SK-N-MC (cell line): ENCODE measurements around the gene PIAS2.

Experiments
- DNase-seq: peaks from one replicate; pipeline ENCODE4 v3.0.0-alpha.2; 2011; ENCODE audit warnings: low read depth, low spot score
- H3K27ac ChIP-seq: fragments of 200-600 bp; sonication (generic); 2 replicates; pipeline ENCODE4 v1.5.1; 2016; ENCODE audit warnings: mixed run types
- H3K36me3 ChIP-seq: fragments of 200-600 bp; sonication (generic); 2 replicates; pipeline ENCODE4 v1.6.1; 2017; ENCODE audit warnings: antibody characterized with exemption, low read length, mixed read lengths; ENCODE audit not compliant: insufficient read depth
- H3K4me3 ChIP-seq: fragments of 200-600 bp; sonication (generic); 2 replicates; pipeline ENCODE4 v1.5.1; 2016
- H3K9ac ChIP-seq: fragments of 200-600 bp; sonication (generic); 2 replicates; pipeline ENCODE4 v1.8.0; 2017; ENCODE audit warnings: mixed run types, mixed read lengths; ENCODE audit not compliant: insufficient read length
- H3K9me3 ChIP-seq: fragments of 200-600 bp; sonication (generic); 2 replicates; pipeline ENCODE4 v1.6.1; 2017; ENCODE audit warnings: low read depth, mild to moderate bottlenecking, antibody characterized with exemption, low read length, moderate library complexity, mixed read lengths
- EZH2 ChIP-seq: fragments of 200-600 bp; sonication (generic); IDR thresholded peaks from one replicate; pipeline ENCODE4 v1.6.1; 2017; ENCODE audit warnings: antibody characterized with exemption
- FOXP2 ChIP-seq: optimal IDR thresholded peaks from 2 replicates; pipeline ENCODE3; 2011; ENCODE audit warnings: mild to moderate bottlenecking, moderate library complexity; ENCODE audit not compliant: insufficient read depth; ENCODE audit errors: extremely low read length, control extremely low read depth
- POLR2AphosphoS5 ChIP-seq: IDR thresholded peaks from 2 replicates; pipeline ENCODE4 v1.6.1; 2012; ENCODE audit warnings: mild to moderate bottlenecking, low read depth, low read length, borderline replicate concordance

The PIAS2 gene

DNA sequence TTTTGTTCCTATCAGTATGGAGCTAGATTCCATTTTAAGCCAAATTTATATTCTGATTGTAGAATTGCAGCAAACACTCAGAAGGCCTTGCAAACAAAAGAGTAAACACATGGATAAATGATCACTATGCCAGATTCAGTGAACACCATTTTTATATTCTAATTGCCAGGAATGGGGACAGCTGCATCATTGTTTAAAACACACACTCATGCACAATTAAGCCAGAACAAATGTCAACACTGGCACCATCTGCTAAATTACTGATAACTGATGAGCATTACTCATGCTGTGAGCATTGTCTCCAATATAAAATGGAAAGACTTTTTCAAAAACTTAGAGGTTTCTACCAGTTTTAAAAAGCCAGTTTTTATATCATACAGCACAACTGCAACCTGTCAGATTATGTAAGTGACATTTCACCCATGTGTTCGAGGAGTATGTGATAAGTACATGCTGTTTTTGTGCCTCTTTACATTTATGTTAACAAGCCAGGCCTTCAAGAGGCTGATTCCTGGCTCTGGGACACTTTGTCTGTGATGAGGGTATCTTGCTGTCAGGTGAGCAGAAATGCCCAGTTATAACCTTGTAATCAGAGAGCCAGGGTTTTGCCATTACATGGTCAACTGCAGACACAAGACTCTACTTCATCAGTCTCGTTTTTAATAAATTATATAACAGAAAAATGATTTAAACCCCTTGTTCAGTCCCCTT lies 156.1 kb downstream of the PIAS2 start:
- Histone ChIP-seq H3K36me3 (no peaks in the 10 kb centered on the region), H3K27ac (no peak overlapping the region), H3K9ac (no peak overlapping the region), H3K9me3 (no peaks in the 10 kb centered on the region), H3K4me3 (no peak overlapping the region)
- TF ChIP-seq EZH2: no peak
- no peak for TF ChIP-seq FOXP2
- TF ChIP-seq POLR2AphosphoS5: no peak
- DNase-seq: no peak

DNA sequence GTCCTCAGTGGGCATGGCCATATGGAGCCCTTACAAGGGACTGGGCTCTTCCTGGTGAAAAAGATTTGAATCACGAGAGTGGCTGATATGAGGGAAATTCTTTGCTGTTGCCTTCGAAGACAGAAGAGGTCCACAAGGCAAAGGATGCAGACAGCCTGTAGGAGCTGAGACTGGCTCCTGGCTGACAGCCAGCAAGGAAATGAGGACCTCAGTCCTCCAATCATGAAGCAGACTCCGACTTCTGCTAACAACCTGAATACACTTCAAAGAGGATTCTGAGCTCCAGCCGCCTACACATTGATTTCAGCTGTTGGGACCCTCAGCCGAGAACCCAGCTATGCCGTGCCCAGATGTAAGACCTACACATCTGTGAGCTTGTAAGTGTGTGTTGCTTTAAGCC lies 157.4 kb downstream of the PIAS2 start:
- no peak for TF ChIP-seq POLR2AphosphoS5
- no peak for TF ChIP-seq FOXP2
- no peak for TF ChIP-seq EZH2
- H3K27ac ChIP-seq: no peak overlapping the region
- H3K9me3 ChIP-seq: no peaks in the 10 kb centered on the region
- no peak overlapping the region for H3K9ac ChIP-seq
- H3K36me3 ChIP-seq: no peaks in the 10 kb centered on the region
- no peak overlapping the region for H3K4me3 ChIP-seq
- no peak for DNase-seq

DNA sequence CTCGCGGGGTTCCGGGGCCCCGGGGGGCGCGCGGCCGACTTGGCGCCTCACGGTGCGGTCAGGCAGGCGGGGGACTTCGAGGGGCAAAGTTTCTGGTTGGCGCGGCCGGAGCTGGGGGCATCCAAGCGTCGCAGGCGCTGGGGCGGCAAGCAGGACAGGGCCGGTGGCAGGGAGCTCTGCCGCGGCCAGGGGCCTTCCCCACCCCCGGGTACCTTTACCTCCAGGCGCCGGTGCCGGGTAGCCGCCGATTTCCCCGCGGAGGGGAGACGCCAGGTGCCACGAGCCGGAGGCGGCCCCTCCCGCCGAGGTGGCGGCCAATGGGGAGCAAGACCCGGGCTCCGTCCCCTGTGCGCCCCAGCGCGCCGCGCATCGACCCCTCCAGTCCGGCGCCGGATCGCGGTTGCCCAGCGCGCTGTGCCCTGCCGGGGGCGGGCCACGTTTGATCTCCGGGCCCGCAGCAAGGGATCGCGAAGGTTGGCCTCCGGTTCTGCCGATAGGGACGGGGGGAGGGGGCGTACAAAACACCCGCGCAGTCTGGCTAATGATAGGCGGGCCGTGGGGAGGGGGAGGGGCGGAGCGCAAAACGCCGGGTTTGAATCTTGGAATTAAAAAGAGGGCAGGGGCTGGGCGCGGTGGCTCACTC lies 160.6 kb downstream of the PIAS2 start, which contains the start of gene ST8SIA5:
Gene ST8SIA5 (minus strand): TSS at position 495 of the 643 bp plus-strand sequence. CDS start 545 bp downstream, outside the sequence.
- no peaks in the 10 kb centered on the region for H3K9me3 ChIP-seq
- no peak within 1 kb of the TSS for H3K27ac ChIP-seq
- H3K9ac ChIP-seq: no peak within 1 kb of the TSS
- H3K36me3 ChIP-seq: no peaks in the 10 kb centered on the region
- peak within 1 kb of the TSS; percentile 71 for H3K4me3 ChIP-seq
- no peak for TF ChIP-seq FOXP2
- no peak for TF ChIP-seq POLR2AphosphoS5
- no peak for TF ChIP-seq EZH2
- no peak for DNase-seq

DNA sequence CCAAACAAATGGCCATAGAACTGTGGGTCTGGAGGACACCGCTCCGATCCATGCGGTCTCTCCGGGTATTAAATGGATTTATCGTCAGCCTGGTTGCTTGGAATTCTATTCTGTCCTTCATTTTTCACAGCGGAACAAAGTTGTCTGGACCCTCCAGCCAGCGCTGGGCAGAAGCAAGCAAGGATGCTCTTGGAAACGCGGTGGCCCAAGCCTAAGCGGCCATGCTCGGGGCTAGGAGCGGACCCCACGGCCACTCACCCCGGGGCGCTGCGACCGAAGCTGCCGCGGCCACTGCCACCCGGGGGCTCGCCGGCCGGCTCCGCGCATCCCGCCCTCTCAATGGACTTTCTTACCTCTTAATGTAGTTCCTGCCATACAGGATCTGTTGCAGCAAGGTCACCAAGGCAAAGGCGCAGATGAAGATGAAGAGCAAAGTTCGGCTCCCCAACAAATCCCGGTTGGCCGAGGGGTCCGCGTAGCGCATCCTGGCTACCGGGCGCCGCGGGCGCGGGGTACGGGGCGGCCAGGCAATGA lies 161.2 kb downstream of the PIAS2 start:
- Histone ChIP-seq H3K9ac (no peak overlapping the region), H3K4me3 (no peak overlapping the region), H3K36me3 (no peaks in the 10 kb centered on the region), H3K9me3 (no peaks in the 10 kb centered on the region), H3K27ac (no peak overlapping the region)
- TF ChIP-seq EZH2: no peak
- no peak for TF ChIP-seq FOXP2
- no peak for TF ChIP-seq POLR2AphosphoS5
- no peak for DNase-seq

DNA sequence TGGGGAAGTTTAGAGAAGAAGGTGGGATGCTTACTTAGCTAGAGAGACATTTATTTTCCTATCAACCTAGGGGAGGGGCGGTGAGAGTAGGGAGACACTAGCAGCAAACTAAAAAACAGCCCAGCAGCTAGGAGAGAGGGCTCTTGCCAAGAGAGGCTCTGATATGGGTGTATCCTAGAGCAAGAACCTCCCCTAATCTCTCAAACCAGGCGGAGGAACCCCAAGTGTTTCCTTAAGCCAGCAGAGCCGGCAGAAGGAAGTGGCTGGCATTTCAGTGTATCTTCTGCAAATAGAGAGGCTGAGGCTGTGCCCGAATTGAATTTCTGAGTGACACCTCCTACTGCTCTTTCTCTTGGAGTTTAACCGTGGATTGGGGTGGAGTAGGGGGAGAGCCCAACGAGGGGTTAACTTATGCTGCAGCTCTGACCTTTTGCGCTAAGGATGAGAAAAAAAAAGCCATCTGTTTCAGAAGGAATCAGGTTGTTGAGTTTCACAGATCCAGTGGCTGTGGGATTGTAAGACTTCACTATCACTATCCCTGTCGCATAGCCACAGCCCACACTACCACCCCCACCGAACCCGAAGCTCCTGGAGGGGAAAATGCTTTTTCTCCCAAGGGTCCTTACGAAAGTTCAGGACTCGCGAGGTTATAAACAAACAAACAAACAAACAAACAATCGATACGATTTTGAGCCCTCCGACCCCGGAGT lies 161.8 kb downstream of the PIAS2 start:
- no peaks in the 10 kb centered on the region for H3K36me3 ChIP-seq
- H3K27ac ChIP-seq: no peak overlapping the region
- H3K4me3 ChIP-seq: no peak overlapping the region
- no peak for DNase-seq
- H3K9me3 ChIP-seq: no peaks in the 10 kb centered on the region
- H3K9ac ChIP-seq: no peak overlapping the region
- TF ChIP-seq FOXP2: no peak
- TF ChIP-seq EZH2: no peak
- no peak for TF ChIP-seq POLR2AphosphoS5

DNA sequence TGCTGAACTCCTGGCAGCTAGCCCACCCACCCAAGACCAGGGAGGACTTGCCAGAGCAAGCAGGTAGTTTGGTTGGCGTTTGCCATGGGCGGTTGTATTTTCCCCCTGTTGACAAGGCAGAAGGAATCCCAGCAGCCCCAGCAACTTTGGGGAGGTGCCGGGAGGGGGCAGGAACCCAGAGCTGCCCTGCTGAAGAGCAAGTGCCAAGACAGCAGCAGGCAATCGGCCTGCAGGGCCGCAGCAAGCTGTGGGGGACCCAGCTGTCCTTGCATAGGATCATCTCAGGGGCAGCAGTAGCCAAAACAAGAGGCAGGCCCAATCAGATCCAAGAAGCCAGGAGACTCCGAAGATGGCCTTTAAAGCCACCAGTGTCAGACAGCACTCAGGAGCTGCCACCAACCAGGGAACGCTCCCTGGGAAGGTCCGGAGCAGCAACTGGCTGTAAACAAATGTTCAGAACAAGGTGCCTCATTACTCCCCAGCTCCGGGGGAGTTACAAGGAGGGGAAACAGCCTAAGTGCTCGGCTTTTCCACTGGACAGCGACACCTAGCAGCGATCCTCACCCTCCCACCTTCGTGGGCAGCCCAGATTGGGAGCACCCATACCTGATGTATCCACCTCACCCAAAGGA lies 162.5 kb downstream of the PIAS2 start:
- no peak overlapping the region for H3K27ac ChIP-seq
- no peak for DNase-seq

DNA sequence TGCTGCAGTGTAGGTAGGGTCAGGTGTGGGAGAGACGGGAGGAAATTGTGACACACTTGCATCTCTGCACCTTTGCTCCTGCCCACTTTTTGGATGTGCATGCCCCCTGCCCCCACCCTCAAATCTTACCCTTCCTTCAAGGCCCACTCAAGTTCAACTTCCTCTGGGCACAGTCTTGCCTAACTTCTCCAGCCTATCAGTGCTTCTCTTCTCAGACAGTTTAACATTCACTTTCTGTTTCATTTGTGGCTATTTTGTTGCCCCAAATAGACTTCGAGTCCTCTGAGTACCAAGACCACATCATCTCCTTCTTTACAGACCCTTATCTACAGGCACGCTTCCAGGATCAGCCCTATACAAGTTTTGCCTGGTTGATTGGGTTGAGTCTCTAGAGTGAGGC lies 163.1 kb downstream of the PIAS2 start:
- Histone ChIP-seq H3K9ac (no peak overlapping the region), H3K36me3 (no peaks in the 10 kb centered on the region), H3K9me3 (no peaks in the 10 kb centered on the region), H3K4me3 (no peak overlapping the region), H3K27ac (no peak overlapping the region)
- no peak for DNase-seq
- TF ChIP-seq POLR2AphosphoS5: no peak
- TF ChIP-seq EZH2: no peak
- no peak for TF ChIP-seq FOXP2

More for the DNA sequence above, 162.5 kb downstream of the PIAS2 start:
- no peak overlapping the region for H3K4me3 ChIP-seq
- TF ChIP-seq EZH2 (no peak), POLR2AphosphoS5 (no peak), FOXP2 (no peak)
- no peaks in the 10 kb centered on the region for H3K9me3 ChIP-seq
- no peaks in the 10 kb centered on the region for H3K36me3 ChIP-seq
- H3K9ac ChIP-seq: no peak overlapping the region
